Mesothelial cell of epicardium (in vitro differentiated cells): ENCODE measurements around the gene AKAP13. TPM values are rescaled to one million over a fixed set of nuclear protein-coding genes. Genes with fewer than 3 reads are reported as not detected.

Experiments used
- DNase-seq, 2 experiments: peaks; one replicate each; pipeline ENCODE4 v3.0.0; 2021; ENCODE audit warnings: low spot score in 2 of 2; ENCODE audit not compliant: unreplicated experiment in 2 of 2
- H3K27ac Mint-ChIP-seq: 2 replicates; pipeline ENCODE4 v1.8.0; 2021; ENCODE audit warnings: mixed read lengths
- H3K27me3 Mint-ChIP-seq: 2 replicates; pipeline ENCODE4 v1.8.0; 2021; ENCODE audit warnings: low read depth, mixed read lengths
- H3K36me3 Mint-ChIP-seq: 2 replicates; pipeline ENCODE4 v1.8.0; 2021; ENCODE audit warnings: mixed read lengths
- H3K4me1 Mint-ChIP-seq: 2 replicates; pipeline ENCODE4 v1.8.0; 2021; ENCODE audit warnings: mixed read lengths
- H3K4me3 Mint-ChIP-seq: 2 replicates; pipeline ENCODE4 v1.8.0; 2021; ENCODE audit warnings: mild to moderate bottlenecking, moderate library complexity, mixed read lengths
- H3K9me3 Mint-ChIP-seq: 2 replicates; pipeline ENCODE4 v1.8.0; 2021; ENCODE audit warnings: mixed read lengths
- total RNA-seq: library from RNA; stranded (reverse); gene quantifications from 3 replicates; pipeline ENCODE4 v1.2.1, GENCODE V29; 2021
- TF ChIP-seq, protein P1 (sequence below): fragments of 200-600 bp; sonication (generic); IDR thresholded peaks from one replicate; pipeline ENCODE4 v1.5.0; 2021; ENCODE audit warnings: antibody characterized with exemption; ENCODE audit not compliant: unreplicated experiment

AKAP13 gene
- total RNA-seq, 1 donor from 2014 or later: 109 TPM

DNA sequence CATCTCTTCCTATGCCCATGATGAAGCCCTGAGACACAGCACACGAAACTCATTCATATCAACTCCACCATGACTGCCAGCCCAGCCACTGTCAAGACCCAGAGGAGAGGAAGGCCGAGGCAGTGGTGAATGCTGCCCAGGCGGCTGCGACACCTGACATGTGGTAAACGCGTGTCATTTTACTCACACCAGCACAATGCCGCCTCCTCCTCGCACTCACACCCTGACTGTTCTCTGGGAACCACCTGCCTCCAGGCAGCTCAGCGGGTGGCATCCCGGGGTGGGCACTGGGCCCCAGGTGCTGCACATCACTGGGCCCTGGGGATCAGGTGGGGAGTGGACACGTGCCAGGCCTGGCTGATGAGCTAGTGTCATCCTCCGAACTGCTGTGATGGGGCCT, 392.8 kb downstream of the AKAP13 start:
- no peak overlapping the region for H3K27ac Mint-ChIP-seq
- TF ChIP-seq, protein P1, sequence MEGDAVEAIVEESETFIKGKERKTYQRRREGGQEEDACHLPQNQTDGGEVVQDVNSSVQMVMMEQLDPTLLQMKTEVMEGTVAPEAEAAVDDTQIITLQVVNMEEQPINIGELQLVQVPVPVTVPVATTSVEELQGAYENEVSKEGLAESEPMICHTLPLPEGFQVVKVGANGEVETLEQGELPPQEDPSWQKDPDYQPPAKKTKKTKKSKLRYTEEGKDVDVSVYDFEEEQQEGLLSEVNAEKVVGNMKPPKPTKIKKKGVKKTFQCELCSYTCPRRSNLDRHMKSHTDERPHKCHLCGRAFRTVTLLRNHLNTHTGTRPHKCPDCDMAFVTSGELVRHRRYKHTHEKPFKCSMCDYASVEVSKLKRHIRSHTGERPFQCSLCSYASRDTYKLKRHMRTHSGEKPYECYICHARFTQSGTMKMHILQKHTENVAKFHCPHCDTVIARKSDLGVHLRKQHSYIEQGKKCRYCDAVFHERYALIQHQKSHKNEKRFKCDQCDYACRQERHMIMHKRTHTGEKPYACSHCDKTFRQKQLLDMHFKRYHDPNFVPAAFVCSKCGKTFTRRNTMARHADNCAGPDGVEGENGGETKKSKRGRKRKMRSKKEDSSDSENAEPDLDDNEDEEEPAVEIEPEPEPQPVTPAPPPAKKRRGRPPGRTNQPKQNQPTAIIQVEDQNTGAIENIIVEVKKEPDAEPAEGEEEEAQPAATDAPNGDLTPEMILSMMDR: no peak

DNA sequence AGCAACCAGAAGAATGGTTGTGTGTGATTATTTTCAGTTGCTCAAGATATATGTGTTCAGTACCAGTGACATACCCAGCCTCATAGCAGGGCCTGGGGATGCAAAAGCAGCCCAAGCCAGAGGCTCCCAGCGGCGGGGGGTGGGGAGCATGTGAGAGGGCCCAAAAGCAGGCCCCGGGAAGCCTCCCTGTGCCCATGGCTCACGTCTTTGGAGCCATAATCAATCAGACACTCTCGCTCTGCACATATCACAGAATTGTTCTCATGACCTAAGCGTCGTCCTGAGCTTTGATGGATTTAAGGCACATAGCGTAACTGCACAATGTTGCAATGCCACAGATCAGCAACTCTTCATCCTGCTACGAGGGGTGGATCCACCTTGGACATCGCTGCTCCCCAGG, 393.6 kb downstream of the AKAP13 start:
- H3K36me3 Mint-ChIP-seq: peaks cover 9% of the 10 kb centered on the region
- TF ChIP-seq, protein P1: no peak

More for the DNA sequence above, 392.8 kb downstream of the AKAP13 start:
- no peak for DNase-seq
- Mint-ChIP-seq H3K4me3 (no peak overlapping the region), H3K4me1 (peaks cover 18% of the 10 kb centered on the region), H3K9me3 (no peaks in the 10 kb centered on the region), H3K36me3 (peaks cover 10% of the 10 kb centered on the region), H3K27me3 (no peaks in the 10 kb centered on the region)

DNA sequence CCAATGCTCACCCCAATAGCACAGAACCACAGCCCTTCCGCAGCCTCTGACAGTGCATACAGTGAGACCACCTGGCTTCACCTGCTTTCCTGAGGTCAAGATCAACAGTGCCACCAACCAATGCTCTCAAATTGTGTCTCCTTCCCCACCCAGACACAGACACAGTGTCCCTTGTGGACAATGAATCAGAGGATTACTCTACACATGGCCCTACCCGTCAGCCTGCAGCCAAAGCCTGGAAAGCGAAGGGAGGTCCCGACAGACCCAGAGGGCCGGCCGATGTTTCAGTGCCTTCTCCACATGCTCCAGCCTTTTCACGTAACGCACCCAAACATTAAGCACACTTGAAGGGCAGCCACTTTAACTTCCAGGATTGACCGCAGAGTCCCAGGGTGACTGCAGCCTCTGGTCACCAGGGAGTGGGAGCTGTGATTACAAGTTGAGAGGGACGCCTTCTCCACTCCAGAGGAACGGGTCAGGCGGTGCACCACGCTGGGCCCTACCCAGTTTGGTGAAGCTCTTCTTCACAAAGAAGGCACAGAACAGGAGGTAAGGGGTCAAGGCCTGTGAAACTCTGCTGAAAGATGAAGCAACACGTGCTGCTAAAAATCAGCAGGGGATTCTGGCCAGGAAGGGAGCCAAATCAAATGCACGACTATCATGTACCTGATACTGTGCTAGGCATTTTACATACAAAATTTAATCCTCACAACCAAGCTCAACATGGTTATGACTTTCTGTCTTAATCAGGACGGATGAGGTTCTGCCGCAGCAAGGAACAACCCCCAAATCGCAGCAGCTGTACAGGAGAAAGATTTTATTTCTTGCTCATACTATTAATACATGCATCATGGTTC, 397.1 kb downstream of the AKAP13 start:
- H3K9me3 Mint-ChIP-seq: no peaks in the 10 kb centered on the region
- H3K4me1 Mint-ChIP-seq: peaks cover 3% of the 10 kb centered on the region
- no peak for DNase-seq
- no peak overlapping the region for H3K4me3 Mint-ChIP-seq
- no peaks in the 10 kb centered on the region for H3K27me3 Mint-ChIP-seq
- H3K36me3 Mint-ChIP-seq: peaks cover 1% of the 10 kb centered on the region
- TF ChIP-seq, protein P1: no peak
- no peak overlapping the region for H3K27ac Mint-ChIP-seq

More for the DNA sequence above, 393.6 kb downstream of the AKAP13 start:
- DNase-seq: no peak
- H3K27me3 Mint-ChIP-seq: no peaks in the 10 kb centered on the region
- H3K4me1 Mint-ChIP-seq: peaks cover 18% of the 10 kb centered on the region
- no peak overlapping the region for H3K4me3 Mint-ChIP-seq
- no peak overlapping the region for H3K27ac Mint-ChIP-seq
- H3K9me3 Mint-ChIP-seq: no peaks in the 10 kb centered on the region

DNA sequence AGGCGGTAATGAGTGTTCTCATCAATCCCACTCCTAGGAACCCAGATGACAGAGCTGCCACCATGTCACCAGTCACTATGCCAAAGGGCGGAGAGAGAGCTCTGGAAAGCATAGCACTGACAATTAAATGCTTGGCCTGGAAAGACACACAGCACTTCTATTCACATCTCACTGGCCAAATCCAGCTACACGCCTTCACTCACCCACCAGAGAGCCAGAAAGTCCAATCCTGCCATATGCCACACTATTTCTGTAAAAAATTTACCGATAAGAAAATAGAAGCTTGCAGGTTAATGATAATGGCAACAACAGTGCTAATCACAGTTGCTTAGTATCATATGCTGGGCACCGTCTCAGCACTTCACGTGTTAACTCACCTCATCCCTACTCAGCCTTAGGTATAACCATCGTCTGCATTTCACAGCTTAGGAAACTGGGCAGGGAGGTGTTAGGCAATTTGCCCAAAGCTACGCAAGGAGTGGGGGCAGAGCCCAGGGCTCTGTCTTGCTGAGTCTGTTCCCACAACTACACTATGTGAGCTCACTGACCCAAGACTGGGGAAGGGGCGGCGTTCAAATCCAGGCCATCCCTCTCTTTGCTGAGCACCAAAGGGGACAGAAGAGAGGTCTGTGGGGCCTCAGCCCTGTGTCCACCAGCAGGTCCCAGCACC, 397.8 kb downstream of the AKAP13 start:
- Mint-ChIP-seq H3K27ac (no peak overlapping the region), H3K4me3 (no peak overlapping the region), H3K36me3 (peaks cover 1% of the 10 kb centered on the region), H3K27me3 (no peaks in the 10 kb centered on the region), H3K4me1 (peaks cover 3% of the 10 kb centered on the region), H3K9me3 (no peaks in the 10 kb centered on the region)
- TF ChIP-seq, protein P1: no peak
- no peak for DNase-seq

DNA sequence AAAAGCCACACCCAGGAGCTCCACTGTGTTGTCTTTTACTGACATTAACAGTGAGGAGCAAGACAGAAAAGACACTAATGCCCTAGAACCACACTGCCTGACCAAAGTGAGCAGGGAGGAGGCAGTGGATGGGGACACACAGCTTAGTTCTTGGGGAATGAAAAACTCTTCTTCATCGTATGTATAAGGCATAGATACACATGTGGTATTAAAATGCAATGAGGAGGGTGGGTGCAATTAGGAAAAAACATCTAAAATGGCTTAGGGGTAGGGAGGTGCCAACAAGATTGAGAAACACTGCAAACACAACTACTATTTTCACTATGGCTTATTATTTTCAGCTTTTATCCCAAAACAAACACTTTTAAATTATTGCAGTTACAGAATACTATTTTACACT, 398.8 kb downstream of the AKAP13 start:
- Mint-ChIP-seq H3K27ac (no peak overlapping the region), H3K36me3 (peaks cover 1% of the 10 kb centered on the region), H3K4me3 (no peak overlapping the region), H3K4me1 (peaks cover 3% of the 10 kb centered on the region), H3K27me3 (no peaks in the 10 kb centered on the region), H3K9me3 (no peaks in the 10 kb centered on the region)
- TF ChIP-seq, protein P1: no peak
- no peak for DNase-seq
